Gastrocnemius medialis (tissue), 4 donors: ENCODE data around the gene TXNDC8.

Experiments
- POLR2A ChIP-seq, 2 donors: fragments of 450-650 bp; IDR thresholded peaks; one replicate each; pipeline ENCODE4 v1.6.1; 2017; ENCODE audit warnings: antibody characterized with exemption in 2 of 2, mild to moderate bottlenecking in 2 of 2, moderate library complexity in 2 of 2
- TF ChIP-seq, protein P1 (sequence below), 5 experiments: fragments of 450-650 bp in 3 of 5; fragments of 200-600 bp in 2 of 5; sonication (generic) in 2 of 5; IDR thresholded peaks in 4 of 5; conservative IDR thresholded peaks in 1 of 5; 1 replicate in 4 of 5; 2 replicates in 1 of 5; pipeline ENCODE4 v1.5.1; 2016 to 2019; ENCODE audit warnings: antibody characterized with exemption in 5 of 5, mild to moderate bottlenecking in 3 of 5, moderate library complexity in 3 of 5

DNA sequence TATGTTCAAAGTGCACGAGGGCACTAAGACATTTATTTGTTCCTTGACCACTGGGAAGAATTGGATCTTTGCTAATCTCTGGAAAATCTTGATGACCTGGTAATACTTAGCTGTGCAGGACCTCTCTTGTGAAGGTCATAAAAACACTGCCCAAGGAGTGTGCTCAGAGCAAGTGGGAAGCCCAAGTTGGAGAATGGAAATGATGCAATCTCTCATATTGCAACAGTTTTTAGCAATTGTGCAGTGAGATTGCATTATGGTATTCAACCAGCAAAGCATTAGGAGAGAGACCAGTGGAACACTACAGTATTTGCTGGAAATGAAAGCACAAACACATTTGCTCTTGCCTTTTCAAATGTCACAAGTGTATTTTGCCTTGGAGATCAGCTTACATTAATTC lies 34.5 kb downstream of the TXNDC8 start:
- TF ChIP-seq, protein P1, sequence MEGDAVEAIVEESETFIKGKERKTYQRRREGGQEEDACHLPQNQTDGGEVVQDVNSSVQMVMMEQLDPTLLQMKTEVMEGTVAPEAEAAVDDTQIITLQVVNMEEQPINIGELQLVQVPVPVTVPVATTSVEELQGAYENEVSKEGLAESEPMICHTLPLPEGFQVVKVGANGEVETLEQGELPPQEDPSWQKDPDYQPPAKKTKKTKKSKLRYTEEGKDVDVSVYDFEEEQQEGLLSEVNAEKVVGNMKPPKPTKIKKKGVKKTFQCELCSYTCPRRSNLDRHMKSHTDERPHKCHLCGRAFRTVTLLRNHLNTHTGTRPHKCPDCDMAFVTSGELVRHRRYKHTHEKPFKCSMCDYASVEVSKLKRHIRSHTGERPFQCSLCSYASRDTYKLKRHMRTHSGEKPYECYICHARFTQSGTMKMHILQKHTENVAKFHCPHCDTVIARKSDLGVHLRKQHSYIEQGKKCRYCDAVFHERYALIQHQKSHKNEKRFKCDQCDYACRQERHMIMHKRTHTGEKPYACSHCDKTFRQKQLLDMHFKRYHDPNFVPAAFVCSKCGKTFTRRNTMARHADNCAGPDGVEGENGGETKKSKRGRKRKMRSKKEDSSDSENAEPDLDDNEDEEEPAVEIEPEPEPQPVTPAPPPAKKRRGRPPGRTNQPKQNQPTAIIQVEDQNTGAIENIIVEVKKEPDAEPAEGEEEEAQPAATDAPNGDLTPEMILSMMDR (IDR thresholded peaks at IDR 0.05 in 4 of 5, conservative IDR thresholded peaks at IDR 0.05 in 1 of 5) = no peak
- TF ChIP-seq POLR2A (IDR thresholded peaks at IDR 0.05) = no peak
